MCF 10A (cell line): ENCODE data around the gene NME8. TPM values are rescaled to one million over a fixed set of nuclear protein-coding genes. Genes with fewer than 3 reads are reported as not detected.

Experiments used
- BruUV-seq: library from RNA; stranded (reverse); fragments of 400-500 nt; replicated peaks from 2 replicates; lab custom pipeline; 2021; lab: Mats Ljungman, UMichigan
- CTCF ChIA-PET: fragments of 300-600 bp; sonication (Branson Sonifier 250); formaldehyde crosslinking; extraction: SDS; loops from one replicate; lab custom pipeline; 2021; ENCODE audit warnings: antibody characterized with exemption, inconsistent platforms; lab: Yijun Ruan, JAX
- POLR2A ChIA-PET: fragments of 300-600, 350-650 bp; sonication (Branson Sonifier 250); formaldehyde crosslinking; extraction: SDS; loops from one replicate; lab custom pipeline; 2020; ENCODE audit warnings: antibody characterized with exemption, inconsistent platforms; lab: Yijun Ruan, JAX
- DNase-seq: peaks from one replicate; pipeline ENCODE4 v3.0.0-alpha.2; 2018; ENCODE audit not compliant: unreplicated experiment
- H3K27ac Mint-ChIP-seq: one replicate; pipeline ENCODE4 v1.8.0; 2022; ENCODE audit warnings: mild to moderate bottlenecking, low read depth, mixed read lengths; ENCODE audit not compliant: unreplicated experiment
- H3K27me3 Mint-ChIP-seq: one replicate; pipeline ENCODE4 v1.8.0; 2022; ENCODE audit warnings: mixed read lengths; ENCODE audit not compliant: insufficient read depth, unreplicated experiment
- H3K36me3 Mint-ChIP-seq: one replicate; pipeline ENCODE4 v1.8.0; 2022; ENCODE audit warnings: mild to moderate bottlenecking, moderate library complexity, mixed read lengths; ENCODE audit not compliant: insufficient read depth, unreplicated experiment
- H3K4me1 Mint-ChIP-seq: one replicate; pipeline ENCODE4 v1.8.0; 2022; ENCODE audit warnings: mixed read lengths; ENCODE audit not compliant: insufficient read depth, unreplicated experiment
- H3K4me3 Mint-ChIP-seq: one replicate; pipeline ENCODE4 v1.8.0; 2022; ENCODE audit warnings: mild to moderate bottlenecking, moderate library complexity, mixed read lengths; ENCODE audit not compliant: unreplicated experiment
- H3K9me3 Mint-ChIP-seq: one replicate; pipeline ENCODE4 v1.8.0; 2022; ENCODE audit warnings: mixed read lengths; ENCODE audit not compliant: unreplicated experiment
- CTCF ChIP-seq: fragments of 200-600 bp; IDR thresholded peaks from one replicate; pipeline ENCODE4 v1.8.0; 2022; ENCODE audit warnings: antibody characterized with exemption, mild to moderate bottlenecking; ENCODE audit not compliant: unreplicated experiment
- intact Hi-C: fragments of 100-400 bp; cut with micrococcal nuclease; formaldehyde crosslinking; loops from 2 replicates; pipeline ENCODE4 v1.14.1; 2022
- total RNA-seq: library from RNA; stranded (reverse); gene quantifications from 2 replicates; pipeline ENCODE4 v1.2.3, GENCODE V29; 2022

The NME8 gene
- total RNA-seq, 1 experiment from 2014 or later, result 1.5 TPM

GRCh38 chr7:37894671-37895070 is 46.3 kb downstream of the NME8 start:
- ChIA-PET POLR2A (no interaction called here), CTCF (no interaction called here)
- H3K9me3 Mint-ChIP-seq, result no peaks in the 10 kb centered on the region
- H3K27ac Mint-ChIP-seq, result no peak overlapping the region
- H3K4me1 Mint-ChIP-seq, result no peaks in the 10 kb centered on the region
- TF ChIP-seq CTCF, result no peak
- H3K36me3 Mint-ChIP-seq, result no peaks in the 10 kb centered on the region
- DNase-seq, result no peak
- no TSS peak for BruUV-seq
- no peak overlapping the region for H3K4me3 Mint-ChIP-seq
- peaks cover 40% of the 10 kb centered on the region for H3K27me3 Mint-ChIP-seq
- intact Hi-C loops, result no loop called here

GRCh38 chr7:37899712-37900247 is 51.4 kb downstream of the NME8 start:
- peaks cover 25% of the 10 kb centered on the region for H3K27me3 Mint-ChIP-seq
- DNase-seq, result no peak
- intact Hi-C loops, result loop anchor here (2.0 kb wide), 2 partner anchors 207 to 419 kb away; no protein-coding TSS in a partner anchor
- no peaks in the 10 kb centered on the region for H3K9me3 Mint-ChIP-seq
- no peak overlapping the region for H3K27ac Mint-ChIP-seq
- H3K4me3 Mint-ChIP-seq, result no peak overlapping the region
- H3K4me1 Mint-ChIP-seq, result no peaks in the 10 kb centered on the region
- no TSS peak for BruUV-seq
- TF ChIP-seq CTCF, result no peak
- CTCF ChIA-PET, result interaction anchor here (0.6 to 4.9 kb wide), 11 partner anchors 8 to 849 kb away, joined by 3 to 48 read pairs (median 4); no protein-coding TSS in a partner anchor
- no peaks in the 10 kb centered on the region for H3K36me3 Mint-ChIP-seq
- POLR2A ChIA-PET, result no interaction called here

DNA sequence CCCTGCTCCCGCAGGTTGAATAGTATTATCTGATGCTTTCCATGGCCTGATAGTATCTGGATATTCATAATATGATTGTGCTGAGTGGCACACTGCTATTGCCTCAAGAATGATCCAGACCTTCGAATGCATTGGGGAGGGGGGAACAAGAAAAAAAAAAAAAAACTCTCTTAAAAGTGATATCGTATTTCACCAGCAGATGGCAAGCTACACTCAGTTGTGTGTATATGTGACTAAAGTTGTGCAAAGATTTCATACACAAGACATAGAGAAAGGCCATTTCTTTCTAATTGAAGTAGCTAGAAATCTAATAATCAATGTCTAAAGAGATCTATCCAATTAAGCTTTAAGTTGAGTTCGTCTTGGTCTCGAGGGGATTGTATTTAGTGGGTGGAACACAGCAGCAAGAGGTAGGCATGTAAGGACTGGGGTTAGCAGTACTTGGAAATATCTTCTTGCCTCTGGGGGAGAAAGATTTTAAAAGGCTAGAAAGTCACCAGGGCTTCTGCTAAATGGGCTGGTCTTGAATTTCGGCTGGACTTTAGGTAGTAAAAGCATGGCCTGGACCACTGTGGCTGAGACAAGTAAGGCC is 52.9 kb downstream of the NME8 start:
- Mint-ChIP-seq H3K4me1 (no peaks in the 10 kb centered on the region), H3K27me3 (peaks cover 35% of the 10 kb centered on the region), H3K36me3 (no peaks in the 10 kb centered on the region), H3K4me3 (no peak overlapping the region), H3K9me3 (no peaks in the 10 kb centered on the region), H3K27ac (no peak overlapping the region)
- DNase-seq, result peak; percentile 53
- CTCF ChIA-PET, result interaction anchor here (0.5 to 4.9 kb wide), 68 partner anchors 8 to 1610 kb away, joined by 3 to 48 read pairs (median 5); partner anchors contain the start of genes EPDR1 and SFRP4
- BruUV-seq, result no TSS peak
- POLR2A ChIA-PET, result interaction anchor here (0.6 to 1.5 kb wide), 2 partner anchors 202 to 414 kb away, joined by 4 read pairs; no protein-coding TSS in a partner anchor
- TF ChIP-seq CTCF, result peak; percentile 44
- intact Hi-C loops, result loop anchor here (1.0 to 2.0 kb wide), 3 partner anchors 205 to 417 kb away; no protein-coding TSS in a partner anchor

- peak; percentile 66 for DNase-seq
- ChIA-PET CTCF (interaction anchor here (0.5 to 4.9 kb wide), 67 partner anchors 7 to 1609 kb away, joined by 3 to 48 read pairs (median 5); partner anchors contain the start of genes EPDR1 and SFRP4), POLR2A (interaction anchor here (1.5 kb wide), 1 partner anchor 201 kb away, joined by 4 read pairs; no protein-coding TSS in a partner anchor)
- no peak for TF ChIP-seq CTCF
- H3K36me3 Mint-ChIP-seq, result no peaks in the 10 kb centered on the region
- no peak overlapping the region for H3K4me3 Mint-ChIP-seq
- intact Hi-C loops, result loop anchor here (1.0 to 2.0 kb wide), 3 partner anchors 205 to 417 kb away; no protein-coding TSS in a partner anchor
- no peak overlapping the region for H3K27ac Mint-ChIP-seq
- H3K9me3 Mint-ChIP-seq, result no peaks in the 10 kb centered on the region
- H3K27me3 Mint-ChIP-seq, result peaks cover 42% of the 10 kb centered on the region
- no peaks in the 10 kb centered on the region for H3K4me1 Mint-ChIP-seq
- no TSS peak for BruUV-seq
These were observed 53.6 kb downstream of the NME8 start for GRCh38 chr7:37901890-37902524.
